Endothelial cell (in vitro differentiated cells): ENCODE results near the gene PRSS33. TPM values are rescaled to one million over a fixed set of nuclear protein-coding genes. Genes with fewer than 3 reads are reported as not detected.

Experiments
- DNase-seq: peaks from one replicate; pipeline ENCODE4 v3.0.0; 2021; ENCODE audit warnings: low spot score
- H3K27ac Mint-ChIP-seq: one replicate; pipeline ENCODE4 v1.8.0; 2021; ENCODE audit warnings: mixed read lengths, inconsistent platforms; ENCODE audit not compliant: unreplicated experiment
- H3K27me3 Mint-ChIP-seq: one replicate; pipeline ENCODE4 v1.8.0; 2021; ENCODE audit warnings: mild to moderate bottlenecking, moderate library complexity, mixed read lengths, inconsistent platforms; ENCODE audit not compliant: unreplicated experiment
- H3K36me3 Mint-ChIP-seq: one replicate; pipeline ENCODE4 v1.8.0; 2021; ENCODE audit warnings: mild to moderate bottlenecking, low read depth, mixed read lengths, inconsistent platforms; ENCODE audit not compliant: unreplicated experiment
- H3K4me1 Mint-ChIP-seq: one replicate; pipeline ENCODE4 v1.8.0; 2021; ENCODE audit warnings: mild to moderate bottlenecking, mixed read lengths, inconsistent platforms; ENCODE audit not compliant: unreplicated experiment
- H3K4me3 Mint-ChIP-seq: one replicate; pipeline ENCODE4 v1.8.0; 2021; ENCODE audit warnings: mild to moderate bottlenecking, mixed read lengths, inconsistent platforms; ENCODE audit not compliant: unreplicated experiment
- H3K9me3 Mint-ChIP-seq: one replicate; pipeline ENCODE4 v1.8.0; 2021; ENCODE audit warnings: mixed read lengths, inconsistent platforms; ENCODE audit not compliant: unreplicated experiment
- CTCF ChIP-seq: fragments of 200-600 bp; sonication (generic); IDR thresholded peaks from one replicate; pipeline ENCODE4 v1.5.0; 2021; ENCODE audit warnings: antibody characterized with exemption; ENCODE audit not compliant: unreplicated experiment
- total RNA-seq: library from RNA; stranded (reverse); fragmentation: NEBNext Ultra II Directional; extraction: Animal tissue kit (Norgen Biotek cat#: 25700); gene quantifications from one replicate; pipeline ENCODE4 v1.2.1, GENCODE V29; 2021; ENCODE audit not compliant: unreplicated experiment

PRSS33 gene
- total RNA-seq, 1 donor from 2014 or later: not detected

- no peaks in the 10 kb centered on the region for H3K4me1 Mint-ChIP-seq
- TF ChIP-seq CTCF: no peak
- no peak overlapping the region for H3K27ac Mint-ChIP-seq
- no peak for DNase-seq
- H3K4me3 Mint-ChIP-seq: no peak overlapping the region
- H3K36me3 Mint-ChIP-seq: no peaks in the 10 kb centered on the region
- H3K9me3 Mint-ChIP-seq: no peaks in the 10 kb centered on the region
- H3K27me3 Mint-ChIP-seq: peaks cover 4% of the 10 kb centered on the region
Measured at GRCh38 chr16:2744711-2745110, 42.6 kb downstream of the PRSS33 start.

GRCh38 chr16:2743007-2743810, 44.2 kb downstream of the PRSS33 start:
- Mint-ChIP-seq H3K9me3 (no peaks in the 10 kb centered on the region), H3K27ac (no peak overlapping the region), H3K36me3 (no peaks in the 10 kb centered on the region), H3K4me1 (no peaks in the 10 kb centered on the region), H3K27me3 (peaks cover 4% of the 10 kb centered on the region), H3K4me3 (no peak overlapping the region)
- no peak for TF ChIP-seq CTCF
- DNase-seq: no peak

- Mint-ChIP-seq H3K27ac (no peak overlapping the region), H3K27me3 (peaks cover 4% of the 10 kb centered on the region), H3K36me3 (no peaks in the 10 kb centered on the region), H3K9me3 (no peaks in the 10 kb centered on the region), H3K4me1 (no peaks in the 10 kb centered on the region), H3K4me3 (no peak overlapping the region)
- no peak for TF ChIP-seq CTCF
- DNase-seq: no peak
Measured at GRCh38 chr16:2742323-2743006, 44.9 kb downstream of the PRSS33 start.

DNA sequence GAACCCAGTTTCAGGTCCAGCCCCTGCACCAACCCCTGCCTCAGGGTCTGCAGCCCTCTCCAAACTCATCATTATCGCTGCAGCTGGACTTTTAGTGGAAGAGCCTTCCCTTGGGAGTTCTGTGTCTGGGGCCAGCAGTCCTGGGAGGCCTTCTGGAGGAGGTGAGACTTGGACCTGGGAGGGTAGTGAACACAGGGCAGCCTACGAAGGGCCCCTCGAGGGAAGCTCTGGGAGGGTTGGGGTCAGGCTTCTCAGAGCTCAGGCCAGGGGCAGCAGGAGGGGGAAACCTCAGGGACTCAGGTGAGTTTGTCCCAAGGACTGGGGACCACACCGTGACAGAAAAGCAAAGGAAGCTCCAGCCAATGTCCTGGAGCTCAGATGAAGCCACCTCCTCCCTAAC, 46.2 kb downstream of the PRSS33 start:
- Mint-ChIP-seq H3K27ac (no peak overlapping the region), H3K4me3 (no peak overlapping the region), H3K27me3 (peaks cover 4% of the 10 kb centered on the region)

More for the DNA sequence above, 46.2 kb downstream of the PRSS33 start:
- TF ChIP-seq CTCF: no peak
- DNase-seq: no peak
- peaks cover 4% of the 10 kb centered on the region for H3K4me1 Mint-ChIP-seq
- H3K9me3 Mint-ChIP-seq: no peaks in the 10 kb centered on the region
- no peaks in the 10 kb centered on the region for H3K36me3 Mint-ChIP-seq
